Loucy (cell line): ENCODE results near the gene ZNF555.

Experiments used
- H2AFZ ChIP-seq: fragments of 200-600 bp; sonication (generic); 2 replicates; pipeline ENCODE4 v1.6.0; 2016; ENCODE audit warnings: antibody characterized with exemption, mild to moderate bottlenecking, low read length, moderate library complexity
- H3F3A ChIP-seq: fragments of 200-600 bp; 2 replicates; pipeline ENCODE4 v1.6.0; 2016; ENCODE audit warnings: antibody characterized with exemption, low read depth, mild to moderate bottlenecking
- H3K27me3 ChIP-seq: fragments of 200-600 bp; sonication (generic); 2 replicates; pipeline ENCODE4 v1.6.1; 2014; ENCODE audit warnings: low read length, mild to moderate bottlenecking; ENCODE audit not compliant: insufficient read depth, poor library complexity, severe bottlenecking
- H3K36me3 ChIP-seq: fragments of 200-600 bp; sonication (generic); 2 replicates; pipeline ENCODE4 v1.6.1; 2016; ENCODE audit warnings: low read length; ENCODE audit not compliant: insufficient read depth
- H3K4me1 ChIP-seq: fragments of 200-600 bp; sonication (generic); 2 replicates; pipeline ENCODE4 v1.5.1; 2014; ENCODE audit warnings: low read length, mild to moderate bottlenecking; ENCODE audit not compliant: insufficient read depth, poor library complexity, severe bottlenecking
- H3K4me2 ChIP-seq: fragments of 200-600 bp; sonication (generic); 2 replicates; pipeline ENCODE4 v1.6.0; 2014; ENCODE audit warnings: antibody characterized with exemption, low read length, low read depth, mild to moderate bottlenecking; ENCODE audit not compliant: poor library complexity, severe bottlenecking
- H3K4me3 ChIP-seq: fragments of 200-600 bp; sonication (generic); 2 replicates; pipeline ENCODE4 v1.5.1; 2014; ENCODE audit warnings: low read length, mild to moderate bottlenecking, mixed read lengths; ENCODE audit not compliant: poor library complexity, severe bottlenecking
- H3K79me2 ChIP-seq: fragments of 200-600 bp; sonication (generic); 2 replicates; pipeline ENCODE4 v1.6.1; 2014; ENCODE audit warnings: low read length; ENCODE audit not compliant: insufficient read depth
- H3K9ac ChIP-seq: fragments of 200-600 bp; sonication (generic); 2 replicates; pipeline ENCODE4 v1.6.0; 2014; ENCODE audit warnings: mild to moderate bottlenecking, low read depth, low read length, moderate library complexity; ENCODE audit not compliant: poor library complexity, severe bottlenecking
- H3K9me2 ChIP-seq: fragments of 200-600 bp; sonication (generic); replicated peaks from 2 replicates; pipeline ENCODE4 v1.6.1; 2016; ENCODE audit warnings: low read depth, low read length, mixed read lengths
- H3K9me3 ChIP-seq: fragments of 200-600 bp; sonication (generic); 2 replicates; pipeline ENCODE4 v1.6.1; 2014; ENCODE audit warnings: mild to moderate bottlenecking, antibody characterized with exemption, low read length, low read depth; ENCODE audit not compliant: insufficient read depth
- H4K20me1 ChIP-seq: fragments of 200-600 bp; sonication (generic); 2 replicates; pipeline ENCODE4 v1.6.0; 2014; ENCODE audit warnings: antibody characterized with exemption, low read length, mild to moderate bottlenecking; ENCODE audit not compliant: insufficient read depth, poor library complexity, severe bottlenecking
- CTCF ChIP-seq: fragments of 200-600 bp; sonication (generic); conservative IDR thresholded peaks from 2 replicates; pipeline ENCODE4 v1.5.1; 2014; ENCODE audit warnings: mild to moderate bottlenecking, antibody characterized with exemption, low read length
- EZH2phosphoT487 ChIP-seq: fragments of 200-600 bp; IDR thresholded peaks from 2 replicates; pipeline ENCODE4 v1.6.1; 2018; ENCODE audit warnings: antibody characterized with exemption, mild to moderate bottlenecking, moderate library complexity, borderline replicate concordance

Gene ZNF555

GRCh38 chr19:2877398-2878331 lies 36.4 kb downstream of the ZNF555 start:
- Histone ChIP-seq H3K4me2 (no peak overlapping the region), H4K20me1 (no peaks in the 10 kb centered on the region), H3K9me3 (peaks cover 16% of the 10 kb centered on the region; the same call in 1 of the 2 replicates), H3K4me1 (no peaks in the 10 kb centered on the region), H3F3A (no peaks in the 10 kb centered on the region), H3K79me2 (no peaks in the 10 kb centered on the region), H3K4me3 (no peak overlapping the region), H2AFZ (no peak overlapping the region), H3K9ac (no peak overlapping the region), H3K36me3 (no peaks in the 10 kb centered on the region), H3K9me2 (no peaks in the 10 kb centered on the region), H3K27me3 (no peaks in the 10 kb centered on the region)
- TF ChIP-seq EZH2phosphoT487, result no peak
- TF ChIP-seq CTCF, result no peak

GRCh38 chr19:2883686-2884439 lies 42.6 kb downstream of the ZNF555 start:
- no peaks in the 10 kb centered on the region for H3K36me3 ChIP-seq
- H3K4me2 ChIP-seq, result no peak overlapping the region
- TF ChIP-seq EZH2phosphoT487, result no peak
- TF ChIP-seq CTCF, result no peak

GRCh38 chr19:2885736-2886135 lies 44.5 kb downstream of the ZNF555 start:
- TF ChIP-seq EZH2phosphoT487 (no peak), CTCF (no peak)
- Histone ChIP-seq H2AFZ (no peak overlapping the region), H3K9ac (no peak overlapping the region), H3K79me2 (no peaks in the 10 kb centered on the region), H3K9me2 (no peaks in the 10 kb centered on the region), H3K36me3 (no peaks in the 10 kb centered on the region), H3F3A (no peaks in the 10 kb centered on the region), H3K4me3 (no peak overlapping the region), H3K4me2 (no peak overlapping the region), H3K27me3 (no peaks in the 10 kb centered on the region), H3K9me3 (no peaks in the 10 kb centered on the region), H4K20me1 (no peaks in the 10 kb centered on the region), H3K4me1 (no peaks in the 10 kb centered on the region)

More at GRCh38 chr19:2883686-2884439, 42.6 kb downstream of the ZNF555 start:
- H3K79me2 ChIP-seq, result no peaks in the 10 kb centered on the region
- H3K4me1 ChIP-seq, result no peaks in the 10 kb centered on the region
- H3K4me3 ChIP-seq, result no peak overlapping the region
- H3K9me3 ChIP-seq, result peaks cover 4% of the 10 kb centered on the region; the same call in 1 of the 2 replicates
- no peak overlapping the region for H3K9ac ChIP-seq
- H4K20me1 ChIP-seq, result no peaks in the 10 kb centered on the region
- no peaks in the 10 kb centered on the region for H3F3A ChIP-seq
- no peak overlapping the region for H2AFZ ChIP-seq
- no peaks in the 10 kb centered on the region for H3K27me3 ChIP-seq
- H3K9me2 ChIP-seq, result no peaks in the 10 kb centered on the region
